NCI-H2227 (cell line): Measurements from ENCODE around the gene RAP2B.
"Not testable (repeated sequence)": the region's sequence is repeated elsewhere in the genome, so short reads cannot be mapped to it uniquely, and the experiment has no call there.

ENCODE experiments used
- DNase-seq: peaks from one replicate; lab custom pipeline; 2025; ENCODE audit not compliant: unreplicated experiment; lab: John Stamatoyannopoulos, UW

RAP2B gene

DNA sequence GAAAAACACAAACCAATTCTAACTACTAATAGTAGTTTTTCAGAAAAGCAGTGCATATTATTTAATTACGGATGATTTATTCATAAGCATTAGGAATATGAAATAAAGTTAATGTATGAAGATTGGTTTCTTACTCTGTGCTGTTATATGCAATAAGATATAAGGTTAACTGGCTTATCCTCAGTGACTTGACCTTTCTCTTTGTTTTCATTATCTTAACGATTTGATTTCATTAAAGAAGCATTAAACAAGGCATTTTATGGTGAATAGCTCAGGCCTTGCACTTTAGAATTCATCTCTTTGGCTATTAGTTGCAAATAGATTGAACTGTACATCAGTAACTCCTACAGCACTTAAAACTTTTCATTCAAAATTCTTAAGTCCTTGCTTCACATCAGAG lies 28.9 kb downstream of the RAP2B start:
- no peak for DNase-seq

DNA sequence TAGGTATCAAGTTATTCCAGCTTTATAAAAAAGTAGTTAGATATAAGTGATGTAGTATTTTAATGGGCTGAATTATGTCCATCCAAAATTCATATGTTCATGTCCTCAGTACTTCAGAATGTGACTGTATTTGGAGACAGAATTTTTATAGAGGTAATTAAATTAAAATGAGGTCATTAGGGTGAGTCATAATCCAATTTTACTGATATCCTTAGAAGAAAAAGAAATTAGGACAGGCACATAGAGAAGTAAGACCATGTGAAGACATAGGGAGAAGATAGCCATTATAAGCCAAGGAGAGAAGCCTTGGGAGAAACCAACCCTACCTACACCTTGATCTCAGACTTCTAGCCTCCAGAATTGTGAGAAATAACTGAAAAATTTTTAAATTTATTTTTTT lies 30.3 kb downstream of the RAP2B start:
- no peak for DNase-seq

DNA sequence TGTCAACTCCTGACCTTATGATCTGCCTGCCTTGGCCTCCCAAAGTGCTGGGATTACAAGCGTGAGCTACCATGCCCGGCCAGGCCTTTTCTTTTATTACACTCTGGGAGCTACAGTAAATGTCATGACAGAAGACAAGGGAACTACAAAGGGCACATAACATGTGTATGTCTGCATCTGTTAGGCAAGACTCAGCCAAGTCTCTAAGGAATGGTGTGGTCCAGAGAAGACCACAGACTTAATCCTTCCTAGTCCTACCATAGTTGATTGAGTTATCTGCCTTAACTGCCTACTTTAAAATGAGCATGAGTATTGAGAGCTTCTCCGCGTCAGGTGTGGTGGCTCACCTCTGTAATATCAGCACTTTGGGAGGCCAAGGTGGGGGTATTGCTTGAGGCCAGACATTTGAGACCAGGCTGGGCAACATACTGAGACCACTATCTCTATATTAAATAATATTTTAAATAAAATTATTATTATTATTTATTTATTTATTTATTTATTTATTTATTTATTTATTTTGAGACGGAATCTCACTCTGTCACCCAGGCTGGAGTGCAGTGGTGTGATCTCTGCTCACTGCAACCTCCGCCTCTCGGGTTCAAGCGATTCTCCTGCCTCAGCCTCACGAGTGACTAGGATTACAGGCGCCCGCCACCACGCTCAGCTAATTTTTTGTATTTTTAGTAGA lies 31.9 kb downstream of the RAP2B start:
- DNase-seq: not testable (repeated sequence)

DNA sequence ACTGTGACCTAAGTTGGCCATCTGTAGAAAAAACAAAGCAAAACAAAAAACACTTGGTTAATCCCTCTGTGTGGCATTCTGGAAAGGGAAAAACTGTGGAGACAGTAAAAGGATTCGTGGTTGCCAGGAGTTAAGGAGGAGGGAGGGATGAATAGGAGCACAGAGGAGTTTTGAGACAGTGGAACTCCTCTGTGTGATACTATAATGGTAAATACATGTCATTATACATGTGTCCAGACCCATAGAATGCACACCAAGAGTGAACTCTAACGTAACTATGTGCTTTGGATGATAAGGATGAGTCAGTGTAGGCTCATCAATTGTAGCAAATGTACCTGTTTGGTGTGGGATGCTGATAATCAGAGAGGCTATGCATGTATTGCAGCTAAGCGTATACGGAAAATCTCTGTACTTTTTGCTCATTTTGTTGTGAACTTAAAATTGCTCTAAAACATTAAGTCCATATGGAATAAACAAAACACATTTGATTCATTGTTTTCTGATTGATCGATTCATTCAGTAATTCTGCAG lies 33.4 kb downstream of the RAP2B start:
- DNase-seq: no peak

DNA sequence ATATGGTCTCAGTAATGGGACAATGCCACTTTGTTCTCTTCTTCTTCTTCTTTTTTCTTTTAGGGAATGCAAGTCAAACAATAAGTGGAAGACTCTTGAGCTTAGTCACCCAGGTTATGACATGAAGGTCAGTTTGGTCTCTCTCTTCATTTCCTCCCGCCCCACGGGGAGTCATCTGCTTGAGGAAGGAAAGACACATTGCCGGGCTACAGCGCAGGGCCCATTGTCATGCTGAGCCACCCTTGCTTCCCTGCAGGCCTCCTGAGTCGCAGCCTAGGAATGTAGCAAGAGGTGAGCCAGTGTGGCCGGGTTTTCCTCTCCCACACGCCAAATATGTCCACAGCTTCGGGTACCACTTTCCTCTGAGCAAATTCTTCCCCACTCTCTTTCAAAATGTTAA lies 47.6 kb downstream of the RAP2B start:
- no peak for DNase-seq

DNA sequence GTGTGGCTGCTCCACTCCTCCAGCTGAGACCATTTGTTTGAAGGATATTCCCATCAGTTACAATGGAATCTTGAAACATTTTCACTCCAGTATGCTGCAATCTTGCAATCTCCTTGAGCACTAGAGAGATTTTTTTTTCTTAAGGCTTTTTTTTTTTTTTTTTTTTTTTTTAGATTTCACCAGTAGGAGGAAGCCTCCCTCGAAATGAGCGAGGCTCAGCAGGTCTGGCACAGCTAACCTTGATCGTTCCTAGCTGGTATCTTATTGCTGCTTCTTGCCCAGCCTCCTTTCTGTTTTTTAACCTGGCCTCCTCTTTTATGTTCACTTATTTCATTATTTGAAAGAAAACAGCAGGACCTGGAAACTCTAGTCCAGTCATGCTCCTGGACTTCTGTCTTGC lies 48.1 kb downstream of the RAP2B start:
- no peak for DNase-seq

DNA sequence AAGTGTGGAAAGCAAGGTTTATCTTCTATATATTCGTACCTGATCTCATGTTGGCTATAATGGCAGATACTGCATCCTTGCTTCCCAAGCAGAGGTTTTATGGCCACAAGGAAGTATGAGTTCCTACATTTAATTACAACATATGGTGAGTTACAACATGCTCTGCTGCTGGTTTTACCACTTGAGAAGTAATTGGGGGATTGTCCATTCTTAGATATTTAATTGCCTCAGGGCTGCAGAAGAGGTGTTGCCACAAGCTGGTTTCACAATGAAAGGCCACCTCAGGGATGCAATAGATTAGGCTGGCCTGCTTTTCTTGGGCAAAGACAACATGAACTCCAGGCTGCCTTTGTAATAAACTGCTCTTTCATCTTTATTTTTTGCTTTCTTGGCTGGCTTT lies 48.6 kb downstream of the RAP2B start:
- no peak for DNase-seq

DNA sequence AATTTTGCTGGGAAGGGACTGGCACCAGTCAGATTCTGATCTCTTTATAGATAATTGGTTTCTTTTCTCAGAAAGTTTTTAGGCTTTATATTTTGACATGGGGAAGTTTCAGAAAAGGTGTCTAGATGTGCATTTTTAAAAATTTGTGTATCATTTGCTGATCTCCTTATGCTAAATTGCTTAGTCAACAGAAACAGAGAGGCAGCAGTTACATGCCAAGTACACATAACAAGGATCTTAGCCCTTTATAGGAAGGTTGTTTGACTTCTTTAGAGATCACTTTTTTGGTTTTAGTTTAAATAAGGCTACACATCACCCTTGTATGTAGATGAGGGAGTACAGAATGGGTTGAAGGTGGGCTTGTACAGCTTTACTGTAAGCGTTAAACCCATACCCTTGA lies 53.5 kb downstream of the RAP2B start:
- no peak for DNase-seq

DNA sequence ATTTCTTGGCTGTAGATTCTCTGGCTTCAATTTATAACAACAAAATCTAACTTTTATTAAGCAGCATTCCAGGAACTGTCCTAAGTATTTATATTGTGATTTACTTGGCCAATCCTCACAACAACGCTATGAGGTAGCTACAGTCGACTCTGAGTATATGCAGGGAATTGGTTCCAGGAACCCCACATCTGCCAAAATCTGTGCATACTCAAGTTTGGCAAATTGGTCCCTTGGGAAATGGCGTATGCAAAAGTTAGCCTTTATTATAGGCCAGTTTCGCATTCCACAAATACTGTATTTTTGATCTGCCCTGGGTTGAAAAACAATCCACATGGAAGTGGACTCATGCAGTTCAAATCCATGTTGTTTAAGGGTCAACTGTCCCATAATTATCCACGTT lies 53.9 kb downstream of the RAP2B start:
- DNase-seq: no peak

DNA sequence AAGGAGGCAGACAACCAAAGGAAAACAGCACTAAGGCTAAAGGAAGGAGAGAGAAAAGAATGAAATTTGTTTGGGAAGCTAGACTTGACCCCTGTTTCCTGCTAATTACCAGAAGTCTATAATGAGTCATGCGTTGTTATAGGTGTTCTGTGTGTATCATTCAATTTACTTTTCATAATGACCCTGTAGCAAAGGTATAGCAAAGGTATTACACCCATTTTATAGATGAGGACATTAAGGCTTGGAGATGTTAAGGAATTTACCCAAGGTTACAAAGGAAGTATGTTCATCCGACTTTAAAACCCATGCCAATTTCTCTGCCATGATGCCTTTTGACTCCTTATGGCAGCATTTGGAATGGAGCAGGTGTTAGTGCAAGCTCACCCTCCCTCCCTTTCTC lies 54.9 kb downstream of the RAP2B start:
- no peak for DNase-seq

DNA sequence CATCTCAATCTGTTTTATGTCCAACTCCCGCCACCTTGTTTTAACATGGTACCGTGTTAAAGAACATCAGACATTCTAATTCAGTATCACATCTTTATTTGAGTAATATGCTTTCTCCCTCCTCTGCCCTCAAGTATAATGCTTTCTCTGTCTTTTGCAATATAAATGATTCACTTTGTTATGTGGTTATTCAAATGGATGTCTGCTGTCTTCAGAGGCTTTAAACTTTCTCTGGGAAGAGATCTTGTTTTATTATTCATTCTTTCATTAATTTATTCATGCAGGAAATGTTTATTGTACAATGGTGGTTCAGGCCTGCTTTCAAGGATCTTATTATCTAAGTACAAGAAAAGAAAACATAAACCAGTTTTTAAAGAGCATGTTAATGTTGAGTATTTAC lies 57.1 kb downstream of the RAP2B start:
- DNase-seq: no peak
